Measurements from ENCODE around the gene WDR1. TPM values are rescaled to one million over a fixed set of nuclear protein-coding genes. Genes with fewer than 3 reads are reported as not detected.

Gene WDR1
- total and polyA plus RNA-seq, 2 donors (not counting 3 experiments of a cell fraction or from before 2014, with no cell fraction given), result 590 to 660 TPM

DNA sequence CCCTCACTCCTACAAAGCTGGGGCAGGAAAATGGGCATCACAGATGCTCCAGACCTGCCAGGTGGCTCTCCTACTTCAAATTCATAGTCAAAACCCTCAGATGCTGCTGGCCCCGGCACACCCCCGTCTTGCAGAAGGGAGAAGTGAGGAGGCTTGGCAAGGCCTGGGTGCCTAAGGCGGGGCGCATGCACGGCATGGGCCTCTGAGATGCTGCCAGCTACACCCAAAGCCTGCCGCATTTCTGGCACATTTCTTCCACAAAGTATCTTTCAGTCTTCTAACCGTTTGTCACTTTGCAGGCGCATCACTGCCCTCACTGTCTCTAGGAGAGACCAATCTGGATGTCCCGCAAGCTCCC is 19.6 kb downstream of the WDR1 start:
- FAIRE-seq (no peak), DNase-seq (ENCODE audit: low read depth, low spot score) (no peak)
- Histone ChIP-seq H3K9ac (replicated peaks; ENCODE audit: extremely low read depth, insufficient read depth, low read length) (peak overlapping the region; percentile 17), H4K20me1 (replicated peaks; ENCODE audit: control insufficient read depth, extremely low read depth, insufficient read depth, low read length) (no peaks in the 10 kb centered on the region), H2AFZ (ENCODE audit: low read depth, low read length) (no peak overlapping the region), H3K9me3 (replicated peaks; ENCODE audit: control insufficient read depth, insufficient read depth, low read length) (no peaks in the 10 kb centered on the region), H3K4me3 (replicated peaks in 1 of 3; ENCODE audit: insufficient read depth in 1 of 3, low read depth in 1 of 3, low read length in 3 of 3) (no peak overlapping the region), H3K36me3 (ENCODE audit: control insufficient read depth in 2 of 2, extremely low read depth in 1 of 2, insufficient read depth in 2 of 2, low read length in 2 of 2) (peaks cover 32 to 57% of the 10 kb centered on the region in 2 experiments), H3K27me3 (ENCODE audit: control insufficient read depth in 2 of 2, insufficient read depth in 2 of 2, low read length in 2 of 2) (no peaks in the 10 kb centered on the region), H3K4me1 (ENCODE audit: control insufficient read depth, extremely low read depth, insufficient read depth, low read length) (peaks cover 82% of the 10 kb centered on the region), H3K27ac (ENCODE audit: insufficient read depth, low read depth, low read length) (peak overlapping the region; percentile 79), H3K9me1 (replicated peaks; ENCODE audit: control insufficient read depth, extremely low read depth, insufficient read depth, low read length) (no peaks in the 10 kb centered on the region), H3K4me2 (ENCODE audit: insufficient read depth, low read length) (no peak overlapping the region), H3K79me2 (ENCODE audit: control insufficient read depth, insufficient read depth, low read length) (peaks cover 81% of the 10 kb centered on the region)
- POLR2A ChIA-PET, result interaction anchor here (0.8 to 4.9 kb wide), 4 partner anchors 11 to 24 kb away, joined by 3 to 43 read pairs (median 18); partner anchors contain the start of gene WDR1
- intact Hi-C loops (cut with micrococcal nuclease), result loop anchor here (1.0 to 10.0 kb wide), 3 partner anchors 9 to 1448 kb away; partner anchors contain the start of gene WDR1
- no TSS peak for BruUV-seq (replicated peaks)
- dilution Hi-C loops (cut with MboI; ENCODE audit: extremely low pct_ligation_motif_present, low sequenced_read_pairs), result no loop called here
- CTCF ChIA-PET, result interaction anchor here (1.1 to 1.7 kb wide), 3 partner anchors 8 to 25 kb away, joined by 3 to 7 read pairs (median 4); partner anchors contain the start of gene WDR1
- TF ChIP-seq POLR2A (IDR thresholded peaks at IDR 0.05; ENCODE audit: low read depth, low read length) (peak; percentile 9), POLR2AphosphoS5 (IDR thresholded peaks at IDR 0.05; ENCODE audit: insufficient read depth, low read depth, low read length) (no peak)

DNA sequence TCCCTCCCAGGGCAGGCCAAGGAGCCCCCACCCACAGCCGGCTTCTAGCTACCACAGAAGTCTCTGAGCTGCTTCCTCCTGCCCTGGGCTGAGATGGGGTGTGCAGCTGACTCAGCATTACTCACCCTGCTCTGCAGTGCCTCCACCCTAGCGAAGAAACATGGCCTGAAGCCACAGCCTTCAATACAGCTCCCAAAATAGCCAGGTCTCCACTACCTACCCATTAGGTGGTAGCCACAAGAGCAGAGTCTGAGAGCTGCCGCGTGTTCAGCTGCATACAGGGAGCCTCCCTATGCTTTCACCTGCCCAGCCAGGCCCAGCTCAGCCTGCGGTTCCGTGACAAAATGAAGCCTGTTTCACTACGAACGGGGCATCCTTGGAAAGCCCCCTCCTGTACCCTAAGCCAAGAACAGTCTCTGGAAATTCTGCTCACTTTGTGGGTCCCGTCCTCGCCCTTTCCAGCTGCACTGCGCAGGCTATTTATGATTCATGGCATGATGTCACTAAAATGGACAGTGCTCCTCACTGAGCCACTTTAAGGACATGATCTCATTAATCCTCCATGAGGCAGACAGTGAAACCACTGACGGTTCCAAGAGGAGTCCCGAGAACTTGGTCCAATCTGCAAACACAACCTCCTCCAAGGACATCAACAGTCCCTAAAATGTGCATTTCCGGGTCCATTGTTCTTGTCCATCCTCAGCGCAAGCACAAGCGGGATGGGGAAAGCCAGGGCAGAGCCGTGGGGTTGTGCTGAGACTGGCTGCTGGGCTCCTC is 20.2 kb downstream of the WDR1 start:
- CTCF ChIA-PET, result interaction anchor here (0.8 to 1.7 kb wide), 6 partner anchors 11 to 24 kb away, joined by 3 to 7 read pairs (median 3); partner anchors contain the start of gene WDR1
- dilution Hi-C loops (cut with MboI; ENCODE audit: extremely low pct_ligation_motif_present, low sequenced_read_pairs), result no loop called here
- Histone ChIP-seq H3K36me3 (ENCODE audit: control insufficient read depth in 2 of 2, extremely low read depth in 1 of 2, insufficient read depth in 2 of 2, low read length in 2 of 2) (peaks cover 31 to 60% of the 10 kb centered on the region in 2 experiments), H3K27me3 (ENCODE audit: control insufficient read depth in 2 of 2, insufficient read depth in 2 of 2, low read length in 2 of 2) (no peaks in the 10 kb centered on the region), H3K9ac (replicated peaks; ENCODE audit: extremely low read depth, insufficient read depth, low read length) (peak overlapping the region; percentile 17), H4K20me1 (replicated peaks; ENCODE audit: control insufficient read depth, extremely low read depth, insufficient read depth, low read length) (no peaks in the 10 kb centered on the region), H3K9me3 (replicated peaks; ENCODE audit: control insufficient read depth, insufficient read depth, low read length) (no peaks in the 10 kb centered on the region), H3K4me3 (replicated peaks in 1 of 3; ENCODE audit: insufficient read depth in 1 of 3, low read depth in 1 of 3, low read length in 3 of 3) (no peak overlapping the region), H2AFZ (ENCODE audit: low read depth, low read length) (no peak overlapping the region), H3K4me2 (ENCODE audit: insufficient read depth, low read length) (no peak overlapping the region), H3K9me1 (replicated peaks; ENCODE audit: control insufficient read depth, extremely low read depth, insufficient read depth, low read length) (no peaks in the 10 kb centered on the region), H3K79me2 (ENCODE audit: control insufficient read depth, insufficient read depth, low read length) (peaks cover 81% of the 10 kb centered on the region), H3K4me1 (ENCODE audit: control insufficient read depth, extremely low read depth, insufficient read depth, low read length) (peaks cover 82% of the 10 kb centered on the region), H3K27ac (ENCODE audit: insufficient read depth, low read depth, low read length) (peak overlapping the region; percentile 79)
- BruUV-seq (replicated peaks), result no TSS peak
- FAIRE-seq, result peak; percentile 94
- TF ChIP-seq JUN (IDR thresholded peaks at IDR 0.05; ENCODE audit: borderline replicate concordance, insufficient read depth, insufficient read length, low read depth), result peak; percentile 83
- no peak for TF ChIP-seq GATA2 (IDR thresholded peaks at IDR 0.05; ENCODE audit: insufficient read depth, insufficient read length, low read depth, low read length)
- peak; percentile 45 for TF ChIP-seq POLR2A (IDR thresholded peaks at IDR 0.05; ENCODE audit: low read depth, low read length)
- TF ChIP-seq FOS (IDR thresholded peaks at IDR 0.05; ENCODE audit: borderline replicate concordance, insufficient read depth, low read length), result peak; percentile 70
- TF ChIP-seq POLR2AphosphoS5 (IDR thresholded peaks at IDR 0.05; ENCODE audit: insufficient read depth, low read depth, low read length), result peak; percentile 53
- DNase-seq (ENCODE audit: low read depth, low spot score), result peak; percentile 71
- intact Hi-C loops (cut with micrococcal nuclease), result loop anchor here (1.0 to 10.0 kb wide), 3 partner anchors 10 to 1448 kb away; partner anchors contain the start of gene WDR1
- POLR2A ChIA-PET, result interaction anchor here (0.8 to 4.9 kb wide), 5 partner anchors 11 to 24 kb away, joined by 3 to 43 read pairs (median 4); partner anchors contain the start of gene WDR1
